ENCODE results near the gene OR7A17. TPM values are rescaled to one million over a fixed set of nuclear protein-coding genes. Genes with fewer than 3 reads are reported as not detected.

The OR7A17 gene
- total RNA-seq, 1 experiment from 2014 or later = not detected

- Mint-ChIP-seq H3K4me3 (no peak overlapping the region), H3K27me3 (ENCODE audit: low read depth) (peaks cover 15% of the 10 kb centered on the region), H3K4me1 (peaks cover 13% of the 10 kb centered on the region), H3K9me3 (peaks cover 31% of the 10 kb centered on the region), H3K36me3 (0 out of 2 replicates have a peak, but pooled peaks cover 3% of the 10 kb centered on the region), H3K27ac (no peak overlapping the region)
- ATAC-seq (no peak), DNase-seq (ENCODE audit: low spot score) (no peak)
- ChIA-PET CTCF (no interaction called here), POLR2A (no interaction called here)
- TF ChIP-seq CREM (CRISPR knock-in tag; IDR thresholded peaks at IDR 0.05) = no peak
- no peak for TF ChIP-seq IRF2 (CRISPR knock-in tag; IDR thresholded peaks at IDR 0.05; ENCODE audit: borderline replicate concordance, low read depth)
- TF ChIP-seq, protein P1, sequence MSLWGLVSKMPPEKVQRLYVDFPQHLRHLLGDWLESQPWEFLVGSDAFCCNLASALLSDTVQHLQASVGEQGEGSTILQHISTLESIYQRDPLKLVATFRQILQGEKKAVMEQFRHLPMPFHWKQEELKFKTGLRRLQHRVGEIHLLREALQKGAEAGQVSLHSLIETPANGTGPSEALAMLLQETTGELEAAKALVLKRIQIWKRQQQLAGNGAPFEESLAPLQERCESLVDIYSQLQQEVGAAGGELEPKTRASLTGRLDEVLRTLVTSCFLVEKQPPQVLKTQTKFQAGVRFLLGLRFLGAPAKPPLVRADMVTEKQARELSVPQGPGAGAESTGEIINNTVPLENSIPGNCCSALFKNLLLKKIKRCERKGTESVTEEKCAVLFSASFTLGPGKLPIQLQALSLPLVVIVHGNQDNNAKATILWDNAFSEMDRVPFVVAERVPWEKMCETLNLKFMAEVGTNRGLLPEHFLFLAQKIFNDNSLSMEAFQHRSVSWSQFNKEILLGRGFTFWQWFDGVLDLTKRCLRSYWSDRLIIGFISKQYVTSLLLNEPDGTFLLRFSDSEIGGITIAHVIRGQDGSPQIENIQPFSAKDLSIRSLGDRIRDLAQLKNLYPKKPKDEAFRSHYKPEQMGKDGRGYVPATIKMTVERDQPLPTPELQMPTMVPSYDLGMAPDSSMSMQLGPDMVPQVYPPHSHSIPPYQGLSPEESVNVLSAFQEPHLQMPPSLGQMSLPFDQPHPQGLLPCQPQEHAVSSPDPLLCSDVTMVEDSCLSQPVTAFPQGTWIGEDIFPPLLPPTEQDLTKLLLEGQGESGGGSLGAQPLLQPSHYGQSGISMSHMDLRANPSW (CRISPR knock-in tag; conservative IDR thresholded peaks at IDR 0.05; ENCODE audit: low read depth) = no peak
- TF ChIP-seq, protein P2, sequence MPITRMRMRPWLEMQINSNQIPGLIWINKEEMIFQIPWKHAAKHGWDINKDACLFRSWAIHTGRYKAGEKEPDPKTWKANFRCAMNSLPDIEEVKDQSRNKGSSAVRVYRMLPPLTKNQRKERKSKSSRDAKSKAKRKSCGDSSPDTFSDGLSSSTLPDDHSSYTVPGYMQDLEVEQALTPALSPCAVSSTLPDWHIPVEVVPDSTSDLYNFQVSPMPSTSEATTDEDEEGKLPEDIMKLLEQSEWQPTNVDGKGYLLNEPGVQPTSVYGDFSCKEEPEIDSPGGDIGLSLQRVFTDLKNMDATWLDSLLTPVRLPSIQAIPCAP (CRISPR knock-in tag; IDR thresholded peaks at IDR 0.05) = no peak
- no peak for TF ChIP-seq TCF7 (CRISPR knock-in tag; IDR thresholded peaks at IDR 0.05; ENCODE audit: low read depth)
- TF ChIP-seq, protein P3, sequence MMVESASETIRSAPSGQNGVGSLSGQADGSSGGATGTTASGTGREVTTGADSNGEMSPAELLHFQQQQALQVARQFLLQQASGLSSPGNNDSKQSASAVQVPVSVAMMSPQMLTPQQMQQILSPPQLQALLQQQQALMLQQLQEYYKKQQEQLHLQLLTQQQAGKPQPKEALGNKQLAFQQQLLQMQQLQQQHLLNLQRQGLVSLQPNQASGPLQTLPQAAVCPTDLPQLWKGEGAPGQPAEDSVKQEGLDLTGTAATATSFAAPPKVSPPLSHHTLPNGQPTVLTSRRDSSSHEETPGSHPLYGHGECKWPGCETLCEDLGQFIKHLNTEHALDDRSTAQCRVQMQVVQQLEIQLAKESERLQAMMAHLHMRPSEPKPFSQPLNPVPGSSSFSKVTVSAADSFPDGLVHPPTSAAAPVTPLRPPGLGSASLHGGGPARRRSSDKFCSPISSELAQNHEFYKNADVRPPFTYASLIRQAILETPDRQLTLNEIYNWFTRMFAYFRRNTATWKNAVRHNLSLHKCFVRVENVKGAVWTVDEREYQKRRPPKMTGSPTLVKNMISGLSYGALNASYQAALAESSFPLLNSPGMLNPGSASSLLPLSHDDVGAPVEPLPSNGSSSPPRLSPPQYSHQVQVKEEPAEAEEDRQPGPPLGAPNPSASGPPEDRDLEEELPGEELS (CRISPR knock-in tag; IDR thresholded peaks at IDR 0.05) = no peak
- no peak for TF ChIP-seq TEAD4 (CRISPR knock-in tag; IDR thresholded peaks at IDR 0.05)
- no peak for TF ChIP-seq NR1H2 (CRISPR knock-in tag; IDR thresholded peaks at IDR 0.05)
- TF ChIP-seq, protein P4, sequence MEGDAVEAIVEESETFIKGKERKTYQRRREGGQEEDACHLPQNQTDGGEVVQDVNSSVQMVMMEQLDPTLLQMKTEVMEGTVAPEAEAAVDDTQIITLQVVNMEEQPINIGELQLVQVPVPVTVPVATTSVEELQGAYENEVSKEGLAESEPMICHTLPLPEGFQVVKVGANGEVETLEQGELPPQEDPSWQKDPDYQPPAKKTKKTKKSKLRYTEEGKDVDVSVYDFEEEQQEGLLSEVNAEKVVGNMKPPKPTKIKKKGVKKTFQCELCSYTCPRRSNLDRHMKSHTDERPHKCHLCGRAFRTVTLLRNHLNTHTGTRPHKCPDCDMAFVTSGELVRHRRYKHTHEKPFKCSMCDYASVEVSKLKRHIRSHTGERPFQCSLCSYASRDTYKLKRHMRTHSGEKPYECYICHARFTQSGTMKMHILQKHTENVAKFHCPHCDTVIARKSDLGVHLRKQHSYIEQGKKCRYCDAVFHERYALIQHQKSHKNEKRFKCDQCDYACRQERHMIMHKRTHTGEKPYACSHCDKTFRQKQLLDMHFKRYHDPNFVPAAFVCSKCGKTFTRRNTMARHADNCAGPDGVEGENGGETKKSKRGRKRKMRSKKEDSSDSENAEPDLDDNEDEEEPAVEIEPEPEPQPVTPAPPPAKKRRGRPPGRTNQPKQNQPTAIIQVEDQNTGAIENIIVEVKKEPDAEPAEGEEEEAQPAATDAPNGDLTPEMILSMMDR (IDR thresholded peaks at IDR 0.05) = no peak
- TF ChIP-seq ARID4B (CRISPR knock-in tag; IDR thresholded peaks at IDR 0.05; ENCODE audit: borderline replicate concordance) = no peak
- TF ChIP-seq ATF1 (CRISPR knock-in tag; IDR thresholded peaks at IDR 0.05) = no peak
- TF ChIP-seq, protein P5, sequence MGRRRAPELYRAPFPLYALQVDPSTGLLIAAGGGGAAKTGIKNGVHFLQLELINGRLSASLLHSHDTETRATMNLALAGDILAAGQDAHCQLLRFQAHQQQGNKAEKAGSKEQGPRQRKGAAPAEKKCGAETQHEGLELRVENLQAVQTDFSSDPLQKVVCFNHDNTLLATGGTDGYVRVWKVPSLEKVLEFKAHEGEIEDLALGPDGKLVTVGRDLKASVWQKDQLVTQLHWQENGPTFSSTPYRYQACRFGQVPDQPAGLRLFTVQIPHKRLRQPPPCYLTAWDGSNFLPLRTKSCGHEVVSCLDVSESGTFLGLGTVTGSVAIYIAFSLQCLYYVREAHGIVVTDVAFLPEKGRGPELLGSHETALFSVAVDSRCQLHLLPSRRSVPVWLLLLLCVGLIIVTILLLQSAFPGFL (CRISPR knock-in tag; IDR thresholded peaks at IDR 0.05; ENCODE audit: borderline replicate concordance) = no peak
- TF ChIP-seq OVOL2 (CRISPR knock-in tag; IDR thresholded peaks at IDR 0.05; ENCODE audit: borderline replicate concordance) = no peak
- TF ChIP-seq, protein P6, sequence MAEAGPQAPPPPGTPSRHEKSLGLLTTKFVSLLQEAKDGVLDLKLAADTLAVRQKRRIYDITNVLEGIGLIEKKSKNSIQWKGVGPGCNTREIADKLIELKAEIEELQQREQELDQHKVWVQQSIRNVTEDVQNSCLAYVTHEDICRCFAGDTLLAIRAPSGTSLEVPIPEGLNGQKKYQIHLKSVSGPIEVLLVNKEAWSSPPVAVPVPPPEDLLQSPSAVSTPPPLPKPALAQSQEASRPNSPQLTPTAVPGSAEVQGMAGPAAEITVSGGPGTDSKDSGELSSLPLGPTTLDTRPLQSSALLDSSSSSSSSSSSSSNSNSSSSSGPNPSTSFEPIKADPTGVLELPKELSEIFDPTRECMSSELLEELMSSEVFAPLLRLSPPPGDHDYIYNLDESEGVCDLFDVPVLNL (CRISPR knock-in tag; IDR thresholded peaks at IDR 0.05; ENCODE audit: borderline replicate concordance, low read depth) = no peak
- TF ChIP-seq ETV6 (CRISPR knock-in tag; IDR thresholded peaks at IDR 0.05) = no peak
- TF ChIP-seq TP53 (CRISPR knock-in tag; IDR thresholded peaks at IDR 0.05) = no peak
- TF ChIP-seq, protein P7, sequence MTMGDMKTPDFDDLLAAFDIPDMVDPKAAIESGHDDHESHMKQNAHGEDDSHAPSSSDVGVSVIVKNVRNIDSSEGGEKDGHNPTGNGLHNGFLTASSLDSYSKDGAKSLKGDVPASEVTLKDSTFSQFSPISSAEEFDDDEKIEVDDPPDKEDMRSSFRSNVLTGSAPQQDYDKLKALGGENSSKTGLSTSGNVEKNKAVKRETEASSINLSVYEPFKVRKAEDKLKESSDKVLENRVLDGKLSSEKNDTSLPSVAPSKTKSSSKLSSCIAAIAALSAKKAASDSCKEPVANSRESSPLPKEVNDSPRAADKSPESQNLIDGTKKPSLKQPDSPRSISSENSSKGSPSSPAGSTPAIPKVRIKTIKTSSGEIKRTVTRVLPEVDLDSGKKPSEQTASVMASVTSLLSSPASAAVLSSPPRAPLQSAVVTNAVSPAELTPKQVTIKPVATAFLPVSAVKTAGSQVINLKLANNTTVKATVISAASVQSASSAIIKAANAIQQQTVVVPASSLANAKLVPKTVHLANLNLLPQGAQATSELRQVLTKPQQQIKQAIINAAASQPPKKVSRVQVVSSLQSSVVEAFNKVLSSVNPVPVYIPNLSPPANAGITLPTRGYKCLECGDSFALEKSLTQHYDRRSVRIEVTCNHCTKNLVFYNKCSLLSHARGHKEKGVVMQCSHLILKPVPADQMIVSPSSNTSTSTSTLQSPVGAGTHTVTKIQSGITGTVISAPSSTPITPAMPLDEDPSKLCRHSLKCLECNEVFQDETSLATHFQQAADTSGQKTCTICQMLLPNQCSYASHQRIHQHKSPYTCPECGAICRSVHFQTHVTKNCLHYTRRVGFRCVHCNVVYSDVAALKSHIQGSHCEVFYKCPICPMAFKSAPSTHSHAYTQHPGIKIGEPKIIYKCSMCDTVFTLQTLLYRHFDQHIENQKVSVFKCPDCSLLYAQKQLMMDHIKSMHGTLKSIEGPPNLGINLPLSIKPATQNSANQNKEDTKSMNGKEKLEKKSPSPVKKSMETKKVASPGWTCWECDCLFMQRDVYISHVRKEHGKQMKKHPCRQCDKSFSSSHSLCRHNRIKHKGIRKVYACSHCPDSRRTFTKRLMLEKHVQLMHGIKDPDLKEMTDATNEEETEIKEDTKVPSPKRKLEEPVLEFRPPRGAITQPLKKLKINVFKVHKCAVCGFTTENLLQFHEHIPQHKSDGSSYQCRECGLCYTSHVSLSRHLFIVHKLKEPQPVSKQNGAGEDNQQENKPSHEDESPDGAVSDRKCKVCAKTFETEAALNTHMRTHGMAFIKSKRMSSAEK (CRISPR knock-in tag; IDR thresholded peaks at IDR 0.05; ENCODE audit: borderline replicate concordance) = no peak
Measured at GRCh38 chr19:14830702-14831101, 55.2 kb downstream of the OR7A17 start.
